Fibroblast of the aortic adventitia (primary cell): ENCODE data around the gene FBXL12. TPM values are rescaled to one million over a fixed set of nuclear protein-coding genes. Genes with fewer than 3 reads are reported as not detected.
"Not testable (repeated sequence)": the region's sequence is repeated elsewhere in the genome, so short reads cannot be mapped to it uniquely, and the experiment has no call there.

Experiments used
- DNase-seq: peaks from one replicate; pipeline ENCODE4 v3.0.0-alpha.2; 2010; ENCODE audit warnings: low read depth
- H3K4me3 ChIP-seq: 2 replicates; pipeline ENCODE4 v1.5.1; 2011; ENCODE audit warnings: low read depth, mild to moderate bottlenecking, control low read depth, low read length, moderate library complexity
- CTCF ChIP-seq: IDR thresholded peaks from 2 replicates; pipeline ENCODE4 v1.5.1; 2011; ENCODE audit warnings: mild to moderate bottlenecking, low read length, control low read depth, inconsistent platforms; ENCODE audit not compliant: insufficient read depth
- total RNA-seq: library from RNA; depleted of rRNA; stranded (reverse); fragments of >200 nt; gene quantifications from 2 replicates; pipeline ENCODE4 v1.2.3, GENCODE V29; 2012; ENCODE audit warnings: low replicate concordance

Gene FBXL12
- total RNA-seq, 1 donor = 14.4 TPM

DNA sequence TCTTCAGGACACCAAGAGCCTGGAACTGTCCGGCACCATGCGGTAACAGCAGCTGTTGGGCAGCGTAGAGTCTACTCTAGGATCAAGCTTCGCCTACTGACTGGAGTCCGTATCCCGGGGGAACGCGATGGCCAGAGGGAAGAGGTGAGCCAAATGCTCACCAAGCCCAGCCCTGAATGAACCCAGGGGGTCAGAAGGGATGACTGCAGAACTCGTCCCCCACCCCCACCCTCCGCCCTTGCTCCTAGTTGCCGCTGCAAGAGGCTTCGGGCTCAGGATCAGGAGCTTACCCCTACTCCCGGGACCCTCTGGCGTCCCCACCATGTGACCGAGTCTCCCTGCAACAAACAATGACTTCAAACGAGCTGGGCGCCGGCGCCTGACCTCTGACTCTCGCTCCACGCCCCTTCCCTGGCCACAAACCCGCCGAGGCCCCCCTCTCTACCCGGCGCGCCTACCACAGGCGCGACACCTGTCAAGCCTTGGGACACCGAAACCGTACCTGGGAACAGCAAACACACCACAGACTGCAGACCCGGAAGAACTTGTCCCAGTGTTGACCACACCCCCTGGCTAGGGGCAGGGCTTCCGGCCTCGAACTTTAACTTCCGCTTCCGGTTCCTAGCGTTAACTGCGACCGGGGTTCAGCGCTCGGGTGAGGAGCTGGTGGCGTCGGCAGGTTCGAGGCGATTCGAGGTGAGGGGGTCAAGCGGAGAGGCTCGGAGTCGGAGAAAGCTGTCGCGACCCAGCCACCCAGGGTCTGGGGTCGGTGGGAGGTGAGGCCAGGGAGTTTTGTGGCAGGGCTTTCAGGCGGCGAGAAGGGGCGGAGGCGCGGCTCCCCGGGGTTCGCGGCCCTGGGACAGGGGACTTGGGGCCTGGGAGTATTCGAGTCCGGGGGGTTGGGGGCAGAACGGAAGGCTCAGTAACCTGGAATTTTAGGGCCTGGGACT is 8.7 kb upstream of the FBXL12 start, which contains the start of gene UBL5:
Gene UBL5, plus strand, starts transcription at position 630 of the 950 bp plus-strand sequence. CDS start 420 bp downstream, outside the sequence.
- peak; percentile 79 for DNase-seq

DNA sequence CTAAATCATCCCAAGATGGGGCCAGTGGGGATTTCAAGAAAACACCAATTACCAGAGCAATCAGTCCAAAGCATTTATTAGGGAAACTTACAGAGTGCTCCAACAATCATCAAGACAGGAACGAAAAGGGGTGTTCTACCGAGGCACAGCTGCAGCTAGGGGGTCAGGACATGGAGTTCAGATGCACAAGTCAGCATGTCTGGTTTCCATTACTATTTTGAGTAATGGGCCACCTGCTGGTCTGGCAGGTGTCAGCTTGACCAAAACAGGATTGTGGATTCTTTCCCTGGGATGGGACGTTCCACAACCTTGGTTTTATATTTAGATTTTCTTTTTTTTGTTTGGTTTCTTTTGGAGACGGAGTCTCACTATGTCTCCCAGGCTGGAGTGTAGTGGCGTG is 4.9 kb upstream of the FBXL12 start:
- H3K4me3 ChIP-seq = no peak overlapping the region
- TF ChIP-seq CTCF = no peak
- DNase-seq = no peak

More for the DNA sequence above, 8.7 kb upstream of the FBXL12 start, which contains the start of gene UBL5:
- peak within 1 kb of the TSS; percentile 96 for H3K4me3 ChIP-seq
- TF ChIP-seq CTCF = no peak

DNA sequence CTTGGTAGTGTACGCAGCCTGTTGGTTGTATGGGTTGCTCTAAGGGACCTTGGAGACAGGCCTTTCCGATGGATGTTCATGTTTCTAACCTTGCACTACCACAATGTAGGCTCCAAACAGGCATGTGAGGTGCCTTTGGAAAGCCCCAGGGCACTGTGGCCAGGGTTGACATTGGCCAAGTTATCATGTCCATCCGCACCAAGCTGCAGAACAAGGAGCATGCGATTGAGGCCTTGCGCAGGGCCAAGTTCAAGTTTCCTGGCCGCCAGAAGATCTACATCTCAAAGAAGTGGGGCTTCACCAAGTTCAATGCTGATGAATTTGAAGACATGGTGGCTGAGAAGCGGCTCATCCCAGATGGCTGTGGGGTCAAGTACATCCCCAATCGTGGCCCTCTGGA is 1.2 kb upstream of the FBXL12 start:
- DNase-seq, H3K4me3 ChIP-seq: not testable (repeated sequence)

DNA sequence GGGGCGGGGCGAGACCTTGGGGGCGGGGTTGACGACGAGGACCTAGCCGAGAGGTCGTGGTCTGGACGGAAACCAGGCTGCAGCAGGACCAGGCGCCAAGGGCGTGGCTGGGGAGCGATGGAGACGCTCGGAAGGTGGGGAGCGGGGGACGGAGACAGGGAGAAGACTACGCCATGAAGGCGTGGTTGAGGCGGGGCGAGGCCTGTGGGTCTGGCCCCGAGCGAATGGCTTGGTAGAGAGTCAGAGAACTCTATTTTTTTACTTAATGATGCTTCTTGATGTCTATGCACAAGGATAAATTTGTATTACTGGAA is 674 bp upstream of the FBXL12 start:
- no peak for DNase-seq
- H3K4me3 ChIP-seq = peak overlapping the region; percentile 20
- TF ChIP-seq CTCF = no peak

DNA sequence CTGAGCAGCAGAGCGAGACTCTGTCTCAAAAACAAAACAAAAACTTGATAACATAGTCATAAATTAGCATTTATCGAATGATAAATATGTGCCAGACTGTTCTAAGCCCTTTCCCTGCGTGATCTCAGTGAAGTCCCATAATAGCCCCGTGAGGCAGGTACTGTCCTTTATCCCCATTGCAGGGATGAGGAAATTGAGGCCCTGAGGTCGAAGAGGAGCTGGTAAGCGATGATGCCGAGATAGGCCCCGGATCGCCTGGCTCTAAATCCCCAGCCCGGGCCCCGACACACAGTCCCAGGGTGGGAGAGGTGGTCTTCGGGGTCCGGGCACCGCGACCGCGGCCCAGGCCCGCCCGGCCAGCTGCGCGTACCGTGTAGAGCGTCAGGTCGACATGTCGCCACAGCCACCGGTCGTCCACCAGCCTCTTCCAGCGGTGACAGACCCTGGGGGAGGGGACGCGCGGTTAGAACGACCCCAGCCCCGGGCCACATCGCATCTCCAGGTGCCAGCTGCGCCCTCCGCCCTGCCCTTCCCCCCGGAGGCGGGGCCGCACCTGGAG is 625 bp downstream of the FBXL12 start:
- H3K4me3 ChIP-seq = peak overlapping the region; percentile 96
- no peak for TF ChIP-seq CTCF
- DNase-seq = no peak

- no peak for TF ChIP-seq CTCF
These were observed 7.7 kb downstream of the FBXL12 start for GRCh38 chr19:9811139-9811538.

More at GRCh38 chr19:9811139-9811538, 7.7 kb downstream of the FBXL12 start:
- DNase-seq = no peak
- no peak overlapping the region for H3K4me3 ChIP-seq
